ENCODE measurements around the gene PRR22. TPM values are rescaled to one million over a fixed set of nuclear protein-coding genes. Genes with fewer than 3 reads are reported as not detected.
"Not testable (repeated sequence)": the region's sequence is repeated elsewhere in the genome, so short reads cannot be mapped to it uniquely, and the experiment has no call there.

The PRR22 gene
- total and polyA plus RNA-seq, 2 experiments from 2014 or later, result 0.13 to 2.9 TPM

- no peaks in the 10 kb centered on the region for H3K4me1 ChIP-seq (ENCODE audit: insufficient read depth)
- H4K20me1 ChIP-seq (ENCODE audit: insufficient read depth, poor library complexity, severe bottlenecking), result no peaks in the 10 kb centered on the region
- H3K9me2 ChIP-seq (replicated peaks; ENCODE audit: insufficient read depth), result no peaks in the 10 kb centered on the region
- no peak overlapping the region for H3K4me3 ChIP-seq
- H2AFZ ChIP-seq, result no peak overlapping the region
- no peaks in the 10 kb centered on the region for H3K27me3 ChIP-seq
- 81% methylated on average over 8 of the region's 8 CpGs for WGBS (ENCODE audit: low lambda C conversion rate, missing lambda C conversion rate)
- H3K79me2 ChIP-seq, result no peaks in the 10 kb centered on the region
- H3K9me3 ChIP-seq (ENCODE audit: low read depth), result no peaks in the 10 kb centered on the region
- no peak overlapping the region for H3K4me2 ChIP-seq
- H3K36me3 ChIP-seq (replicated peaks; ENCODE audit: insufficient read depth, low read depth), result no peaks in the 10 kb centered on the region
- no peak for TF ChIP-seq EZH2phosphoT487 (IDR thresholded peaks at IDR 0.05; ENCODE audit: low read depth, severe bottlenecking, unreplicated experiment)
- TF ChIP-seq EZH2 (IDR thresholded peaks at IDR 0.05; ENCODE audit: borderline replicate concordance), result no peak
- no peak for TF ChIP-seq CTCF (IDR thresholded peaks at IDR 0.05; ENCODE audit: poor library complexity)
- H3K27ac ChIP-seq, result no peak overlapping the region
- DNase-seq (ENCODE audit: low spot score), result no peak
These were observed 46.1 kb downstream of the PRR22 start for GRCh38 chr19:5738423-5738822.

- not testable (repeated sequence) for H3K4me3 ChIP-seq; H3K36me3 ChIP-seq (replicated peaks; ENCODE audit: insufficient read depth, low read depth); DNase-seq (ENCODE audit: low spot score); H3K9me3 ChIP-seq (ENCODE audit: low read depth); H3K27ac ChIP-seq; H3K4me1 ChIP-seq (ENCODE audit: insufficient read depth); H3K4me2 ChIP-seq; H3K9me2 ChIP-seq (replicated peaks; ENCODE audit: insufficient read depth); H3K27me3 ChIP-seq; H3K79me2 ChIP-seq; H2AFZ ChIP-seq; H4K20me1 ChIP-seq (ENCODE audit: insufficient read depth, poor library complexity, severe bottlenecking)
- WGBS (ENCODE audit: low lambda C conversion rate, missing lambda C conversion rate), result 85% methylated on average over 2 of the region's 2 CpGs
These were observed 51.4 kb downstream of the PRR22 start for GRCh38 chr19:5733172-5733571.

Other genes starting within 250 kb of the PRR22 start
- gene TINCR, start 216.8 kb downstream of the PRR22 start, total RNA-seq, result 0.64 and 1.8 TPM in 2 replicates
- gene TINCR, start 216.8 kb downstream of the PRR22 start, polyA plus RNA-seq, result 2.4 and 4.9 TPM in 2 replicates
- gene SAFB2, start 162.0 kb downstream of the PRR22 start, total RNA-seq, result 21.1 and 22.7 TPM in 2 replicates
- 42.6 and 67.5 TPM in 2 replicates for gene SAFB2, start 162.0 kb downstream of the PRR22 start, polyA plus RNA-seq
- 42.0 and 50.2 TPM in 2 replicates for gene SAFB, start 161.7 kb downstream of the PRR22 start, total RNA-seq
- 75.8 and 96.3 TPM in 2 replicates for gene SAFB, start 161.7 kb downstream of the PRR22 start, polyA plus RNA-seq
- 32.3 and 38.2 TPM in 2 replicates for gene MICOS13, start 104.2 kb downstream of the PRR22 start, total RNA-seq
- 120 and 157 TPM in 2 replicates for gene MICOS13, start 104.2 kb downstream of the PRR22 start, polyA plus RNA-seq
- 14.0 and 14.9 TPM in 2 replicates for gene HSD11B1L, start 103.7 kb downstream of the PRR22 start, total RNA-seq
- 25.1 and 26.0 TPM in 2 replicates for gene HSD11B1L, start 103.7 kb downstream of the PRR22 start, polyA plus RNA-seq
- 637 and 1,059 TPM in 2 replicates for gene RPL36, start 94.5 kb downstream of the PRR22 start, total RNA-seq
- 917 and 990 TPM in 2 replicates for gene RPL36, start 94.5 kb downstream of the PRR22 start, polyA plus RNA-seq
- gene LONP1, start 64.6 kb downstream of the PRR22 start, total RNA-seq, result 61.6 and 63.0 TPM in 2 replicates
- gene LONP1, start 64.6 kb downstream of the PRR22 start, polyA plus RNA-seq, result 79.1 and 79.2 TPM in 2 replicates
- not detected in 2 replicates for gene CATSPERD, start 64.1 kb downstream of the PRR22 start, total RNA-seq
- not detected in 2 replicates for gene CATSPERD, start 64.1 kb downstream of the PRR22 start, polyA plus RNA-seq
- 24.9 and 26.7 TPM in 2 replicates for gene DUS3L, start 6.4 kb upstream of the PRR22 start, total RNA-seq
- 28.9 and 44.9 TPM in 2 replicates for gene DUS3L, start 6.4 kb upstream of the PRR22 start, polyA plus RNA-seq
- 2.7 and 5.6 TPM in 2 replicates for gene NRTN, start 20.3 kb upstream of the PRR22 start, total RNA-seq
- 31.1 and 35.6 TPM in 2 replicates for gene NRTN, start 20.3 kb upstream of the PRR22 start, polyA plus RNA-seq
- 0.07 and 0.36 TPM in 2 replicates for gene FUT6, start 55.0 kb upstream of the PRR22 start, total RNA-seq
- gene FUT6, start 55.0 kb upstream of the PRR22 start, polyA plus RNA-seq, result 0.90 TPM in 1 of 2 replicates, not detected in the other
- 0.08 TPM in 1 of 2 replicates, not detected in the other for gene FUT3, start 66.7 kb upstream of the PRR22 start, total RNA-seq
- 0.45 TPM in 1 of 2 replicates, not detected in the other for gene FUT3, start 66.7 kb upstream of the PRR22 start, polyA plus RNA-seq
- gene FUT5, start 85.8 kb upstream of the PRR22 start, total RNA-seq, result not detected in 2 replicates
- not detected in 2 replicates for gene FUT5, start 85.8 kb upstream of the PRR22 start, polyA plus RNA-seq
- 158 and 171 TPM in 2 replicates for gene NDUFA11, start 119.0 kb upstream of the PRR22 start, total RNA-seq
- gene NDUFA11, start 119.0 kb upstream of the PRR22 start, polyA plus RNA-seq, result 437 and 441 TPM in 2 replicates
- 4.3 and 5.9 TPM in 2 replicates for gene VMAC, start 120.1 kb upstream of the PRR22 start, total RNA-seq
- 3.1 and 4.5 TPM in 2 replicates for gene VMAC, start 120.1 kb upstream of the PRR22 start, polyA plus RNA-seq
- 7.5 and 15.5 TPM in 2 replicates for gene CAPS, start 129.5 kb upstream of the PRR22 start, total RNA-seq
- 17.8 and 23.1 TPM in 2 replicates for gene CAPS, start 129.5 kb upstream of the PRR22 start, polyA plus RNA-seq
- gene RANBP3, start 193.4 kb upstream of the PRR22 start, total RNA-seq, result 51.0 and 78.1 TPM in 2 replicates
- 10.4 and 16.4 TPM in 2 replicates for gene RANBP3, start 193.4 kb upstream of the PRR22 start, polyA plus RNA-seq

All from hepatocyte (in vitro differentiated cells).